K562 (cell line): Measurements from ENCODE around the gene HAUS6. TPM values are rescaled to one million over a fixed set of nuclear protein-coding genes. Genes with fewer than 3 reads are reported as not detected.
A peak's percentile ranks its signal among the peaks of the same experiment; 100 is the strongest.

Source experiments
- AFF1 ChIP-seq, 2 experiments: fragments of 450-650 bp; IDR thresholded peaks; 2 replicates each; pipeline ENCODE4 v1.6.1; 2018; ENCODE audit warnings: mild to moderate bottlenecking in 2 of 2, low read depth in 1 of 2; ENCODE audit not compliant: partially characterized antibody in 2 of 2
- BDP1 ChIP-seq: IDR thresholded peaks from 3 replicates; pipeline ENCODE4 v1.6.1; 2011; ENCODE audit not compliant: insufficient read length, insufficient read depth
- CCNT2 ChIP-seq: IDR thresholded peaks from 2 replicates; pipeline ENCODE4 v1.6.1; 2011; ENCODE audit warnings: borderline replicate concordance, low read depth, mild to moderate bottlenecking, moderate library complexity, mixed read lengths, low read length; ENCODE audit not compliant: insufficient read length; ENCODE audit errors: extremely low read depth
- CLOCK ChIP-seq: fragments of 250-450 bp; sonication (Bioruptor Pico); IDR thresholded peaks from 2 replicates; pipeline ENCODE4 v1.4.0; 2020; ENCODE audit warnings: mild to moderate bottlenecking, moderate library complexity, borderline replicate concordance
- E2F3 ChIP-seq: fragments of 250-450 bp; sonication (Bioruptor Pico); IDR thresholded peaks from 2 replicates; pipeline ENCODE4 v1.4.0; 2020; ENCODE audit warnings: mild to moderate bottlenecking
- E2F6 ChIP-seq, 2 experiments: IDR thresholded peaks; 2 replicates each; pipeline ENCODE4 v1.6.1; 2011; ENCODE audit warnings: borderline replicate concordance in 1 of 2, control low read depth in 1 of 2, low read depth in 1 of 2, low read length in 1 of 2, mild to moderate bottlenecking in 1 of 2, mixed read lengths in 1 of 2, moderate library complexity in 1 of 2; ENCODE audit not compliant: insufficient read depth in 1 of 2, insufficient read length in 1 of 2, poor library complexity in 1 of 2, severe bottlenecking in 1 of 2; ENCODE audit errors: extremely low read depth in 1 of 2
- ELF4 ChIP-seq: fragments of 450-650 bp; formaldehyde crosslinking; IDR thresholded peaks from 2 replicates; pipeline ENCODE4 v1.4.0; 2022; ENCODE audit warnings: missing genetic modification characterization
- FOXA1 ChIP-seq: fragments of 450-650 bp; IDR thresholded peaks from 2 replicates; pipeline ENCODE4 v1.6.1; 2016; ENCODE audit warnings: mild to moderate bottlenecking, borderline replicate concordance
- IRF1 ChIP-seq: sonication (generic); formaldehyde crosslinking; IDR thresholded peaks from 2 replicates; pipeline ENCODE4 v1.8.0; 2022; ENCODE audit warnings: missing genetic modification reagents, mild to moderate bottlenecking, borderline replicate concordance
- NELFE ChIP-seq: IDR thresholded peaks from 2 replicates; pipeline ENCODE4 v1.6.1; 2011; ENCODE audit warnings: mild to moderate bottlenecking; ENCODE audit not compliant: insufficient read depth, insufficient read length
- NEUROD1 ChIP-seq: fragments of 150-350 bp; IDR thresholded peaks from 2 replicates; pipeline ENCODE4 v1.6.1; 2014; ENCODE audit warnings: borderline replicate concordance, low read length, low read depth; ENCODE audit not compliant: partially characterized antibody
- PCBP2 ChIP-seq: fragments of 200-400 bp; formaldehyde crosslinking; IDR thresholded peaks from 2 replicates; pipeline ENCODE4 v1.6.1; 2018; ENCODE audit warnings: low read length, low read depth, mild to moderate bottlenecking, moderate library complexity; ENCODE audit not compliant: poor library complexity, severe bottlenecking
- SAP30 ChIP-seq: fragments of 200-600 bp; sonication (generic); IDR thresholded peaks from 2 replicates; pipeline ENCODE4 v1.6.1; 2012; ENCODE audit warnings: borderline replicate concordance, low read depth, mild to moderate bottlenecking, moderate library complexity, low read length, control low read depth, inconsistent platforms; ENCODE audit not compliant: insufficient read depth, poor library complexity, severe bottlenecking
- SOX6 ChIP-seq: fragments of 450-650 bp; IDR thresholded peaks from 2 replicates; pipeline ENCODE4 v1.6.1; 2014; ENCODE audit warnings: mild to moderate bottlenecking
- ZKSCAN1 ChIP-seq: fragments of 150-350 bp; IDR thresholded peaks from 2 replicates; pipeline ENCODE4 v1.6.1; 2016; ENCODE audit warnings: low read depth, low read length
- ZKSCAN3 ChIP-seq: fragments of 250-450 bp; sonication (Bioruptor Pico); IDR thresholded peaks from 2 replicates; pipeline ENCODE4 v1.4.0; 2020
- ZNF23 ChIP-seq: fragments of 250-450 bp; sonication (Bioruptor Pico); IDR thresholded peaks from 2 replicates; pipeline ENCODE4 v1.4.0; 2020; ENCODE audit warnings: mild to moderate bottlenecking
- ZNF311 ChIP-seq: fragments of 250-450 bp; sonication (Bioruptor Pico); IDR thresholded peaks from 2 replicates; pipeline ENCODE4 v1.4.0; 2020; ENCODE audit warnings: mild to moderate bottlenecking, moderate library complexity
- polyA plus RNA-seq, 8 experiments: library from polyadenylated mRNA; depleted of rRNA in 4 of 8; stranded (reverse) in 5 of 8; unstranded in 3 of 8; fragments of >200 nt; fragmentation: Nextera tagmentation in 2 of 8; fragmentation: Illumina TruSeq in 1 of 8; extraction: Ambion mirVana in 2 of 8; extraction: Trizol in 1 of 8; gene quantifications; 2 replicates each; pipeline versions ENCODE4 v1.2.1 to v1.2.3, GENCODE V29; 2011 to 2014; ENCODE audit warnings: inconsistent platforms in 1 of 8, missing spikeins in 1 of 8
- total RNA-seq, 7 experiments: library from RNA; depleted of rRNA in 6 of 7; stranded (reverse); fragments of >200 nt in 6 of 7; fragmentation: Illumina TruSeq in 2 of 7; extraction: Trizol in 2 of 7; gene quantifications; 2 replicates each; pipeline versions ENCODE4 v1.2.1 to v1.2.3, GENCODE V29; 2011 to 2021; ENCODE audit warnings: low replicate concordance in 1 of 7

The HAUS6 gene
- total and polyA plus RNA-seq, 9 of the 15 experiments (the other 6 are each of a cell fraction or from before 2014, with no cell fraction given), result 10.2 to 31.7 (median 23.1) TPM

DNA sequence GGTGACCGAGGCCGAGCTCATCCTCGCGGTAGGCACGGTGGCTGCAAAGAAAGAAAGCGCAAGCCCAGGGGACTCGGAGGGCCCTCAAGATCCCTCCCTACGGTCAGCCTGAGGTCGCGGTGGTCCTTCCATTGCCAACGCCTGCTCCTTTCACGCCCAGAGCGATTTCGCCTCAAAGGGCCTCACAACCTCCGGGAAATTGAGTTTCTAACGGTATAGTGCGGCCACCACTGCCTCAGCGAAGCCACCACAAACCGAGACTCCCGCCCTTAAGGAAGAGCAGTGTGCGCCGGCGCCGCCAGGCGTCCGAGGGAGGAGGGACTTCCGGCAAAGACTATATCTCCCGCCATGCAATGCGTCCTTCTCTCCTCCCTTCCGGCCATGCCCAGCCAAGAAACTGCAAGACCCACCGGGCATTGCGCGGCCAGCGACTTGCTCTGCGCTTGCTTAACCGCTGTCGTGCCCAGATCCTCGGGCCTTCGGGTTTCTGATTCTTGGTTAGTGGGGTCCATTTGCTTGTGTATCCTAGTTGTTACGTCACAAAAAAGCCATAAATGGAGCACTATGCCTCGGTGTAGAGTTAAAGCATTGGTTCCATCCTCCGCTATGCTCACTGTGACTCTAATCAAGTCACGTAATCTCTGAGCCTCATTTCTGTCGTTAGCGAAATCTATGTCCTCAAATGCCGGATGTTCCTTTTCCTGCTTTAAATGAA lies at the start of gene HAUS6 (continued):
- TF ChIP-seq AFF1 (IDR thresholded peaks at IDR 0.05; ENCODE audit: low read depth in 1 of 2, partially characterized antibody in 2 of 2) (peak in 1 of 2 experiments; percentile 93), NELFE (no peak), ZKSCAN1 (no peak), SAP30 (no peak), E2F3 (CRISPR knock-in tag) (0 out of 2 replicates have a peak, but pooled peaks have one; percentile 32), SOX6 (no peak), E2F6 (IDR thresholded peaks at IDR 0.05; ENCODE audit: borderline replicate concordance in 1 of 2, extremely low read depth in 1 of 2, insufficient read depth in 1 of 2, insufficient read length in 1 of 2, low read depth in 1 of 2, low read length in 1 of 2, poor library complexity in 1 of 2, severe bottlenecking in 1 of 2) (peak; percentile 79 to 83), FOXA1 (no peak), CLOCK (CRISPR knock-in tag) (no peak), IRF1 (CRISPR knock-in tag) (no peak), ZNF23 (CRISPR knock-in tag) (no peak), NEUROD1 (peak; percentile 56), ZKSCAN3 (no peak), BDP1 (no peak), CCNT2 (no peak), PCBP2 (no peak), ZNF311 (CRISPR knock-in tag) (no peak), ELF4 (CRISPR knock-in tag) (no peak)
